ENCODE measurements around the gene PTK6.

The PTK6 gene

GRCh38 chr20:63570281-63571086 is 33.3 kb upstream of the PTK6 start:
- Histone ChIP-seq H3F3A (ENCODE audit: insufficient read depth, low read length) (peaks cover 9% of the 10 kb centered on the region), H3K4me1 (ENCODE audit: low read length) (peaks cover 31% of the 10 kb centered on the region), H3K36me3 (replicated peaks; ENCODE audit: insufficient read depth, low read length) (no peaks in the 10 kb centered on the region), H3K79me2 (ENCODE audit: low read length) (peaks cover 4% of the 10 kb centered on the region; the same call in 1 of the 2 replicates), H3K27me3 (replicated peaks; ENCODE audit: insufficient read depth, low read length) (peaks cover 6% of the 10 kb centered on the region), H3K9ac (ENCODE audit: low read length) (no peak overlapping the region), H3K9me3 (replicated peaks; ENCODE audit: insufficient read depth, low read length) (no peaks in the 10 kb centered on the region), H3K4me2 (ENCODE audit: low read depth, low read length) (no peak overlapping the region), H3K27ac (ENCODE audit: low read length) (no peak overlapping the region), H3K4me3 (ENCODE audit: low read length) (no peak overlapping the region), H3K9me2 (replicated peaks; ENCODE audit: insufficient read depth, low read length) (no peaks in the 10 kb centered on the region), H4K20me1 (ENCODE audit: insufficient read depth, low read length) (no peaks in the 10 kb centered on the region), H2AFZ (ENCODE audit: low read length) (no peak overlapping the region)
- no peak for DNase-seq
- no peak for TF ChIP-seq CTCF (IDR thresholded peaks at IDR 0.05; ENCODE audit: low read length)
- no peak for TF ChIP-seq EZH2 (optimal IDR thresholded peaks at IDR 0.05; ENCODE audit: low read depth, low read length)
- TF ChIP-seq EZH2phosphoT487 (IDR thresholded peaks at IDR 0.05; ENCODE audit: low read length): no peak

- H4K20me1 ChIP-seq (ENCODE audit: insufficient read depth, low read length): no peaks in the 10 kb centered on the region
- peak overlapping the region; percentile 32; the same call in 1 of the 2 replicates for H3K4me3 ChIP-seq (ENCODE audit: low read length)
- DNase-seq: no peak
- peak overlapping the region; percentile 91 for H3K4me2 ChIP-seq (ENCODE audit: low read depth, low read length)
- no peak overlapping the region for H2AFZ ChIP-seq (ENCODE audit: low read length)
- H3K4me1 ChIP-seq (ENCODE audit: low read length): peaks cover 27% of the 10 kb centered on the region
- no peak overlapping the region for H3K27ac ChIP-seq (ENCODE audit: low read length)
- no peaks in the 10 kb centered on the region for H3K36me3 ChIP-seq (replicated peaks; ENCODE audit: insufficient read depth, low read length)
- no peaks in the 10 kb centered on the region for H3K9me2 ChIP-seq (replicated peaks; ENCODE audit: insufficient read depth, low read length)
- TF ChIP-seq EZH2 (optimal IDR thresholded peaks at IDR 0.05; ENCODE audit: low read depth, low read length) (no peak), CTCF (IDR thresholded peaks at IDR 0.05; ENCODE audit: low read length) (no peak), EZH2phosphoT487 (IDR thresholded peaks at IDR 0.05; ENCODE audit: low read length) (no peak)
- peaks cover 9% of the 10 kb centered on the region for H3F3A ChIP-seq (ENCODE audit: insufficient read depth, low read length)
- H3K27me3 ChIP-seq (replicated peaks; ENCODE audit: insufficient read depth, low read length): no peaks in the 10 kb centered on the region
- H3K9ac ChIP-seq (ENCODE audit: low read length): no peak overlapping the region
- H3K79me2 ChIP-seq (ENCODE audit: low read length): peaks cover 4% of the 10 kb centered on the region; the same call in 1 of the 2 replicates
- H3K9me3 ChIP-seq (replicated peaks; ENCODE audit: insufficient read depth, low read length): no peaks in the 10 kb centered on the region
These were observed 32.1 kb upstream of the PTK6 start for GRCh38 chr20:63568986-63569949.

- Histone ChIP-seq H3K79me2 (ENCODE audit: low read length) (no peaks in the 10 kb centered on the region), H3K9me3 (replicated peaks; ENCODE audit: insufficient read depth, low read length) (no peaks in the 10 kb centered on the region), H3K27ac (ENCODE audit: low read length) (peak overlapping the region; percentile 73; the same call in 1 of the 2 replicates), H2AFZ (ENCODE audit: low read length) (no peak overlapping the region), H3K9ac (ENCODE audit: low read length) (peak overlapping the region; percentile 8; the same call in 1 of the 2 replicates), H3K4me2 (ENCODE audit: low read depth, low read length) (peak overlapping the region; percentile 91), H4K20me1 (ENCODE audit: insufficient read depth, low read length) (no peaks in the 10 kb centered on the region), H3F3A (ENCODE audit: insufficient read depth, low read length) (peaks cover 9% of the 10 kb centered on the region), H3K36me3 (replicated peaks; ENCODE audit: insufficient read depth, low read length) (no peaks in the 10 kb centered on the region), H3K4me3 (ENCODE audit: low read length) (peak overlapping the region; percentile 32), H3K9me2 (replicated peaks; ENCODE audit: insufficient read depth, low read length) (no peaks in the 10 kb centered on the region), H3K27me3 (replicated peaks; ENCODE audit: insufficient read depth, low read length) (no peaks in the 10 kb centered on the region), H3K4me1 (ENCODE audit: low read length) (peaks cover 26% of the 10 kb centered on the region)
- DNase-seq: peak; percentile 32
- no peak for TF ChIP-seq EZH2 (optimal IDR thresholded peaks at IDR 0.05; ENCODE audit: low read depth, low read length)
- TF ChIP-seq EZH2phosphoT487 (IDR thresholded peaks at IDR 0.05; ENCODE audit: low read length): no peak
These were observed 31.2 kb upstream of the PTK6 start for GRCh38 chr20:63568170-63568981.

Measured in MM.1S (cell line).